ENCODE data around the gene TMEM107.

TMEM107 gene

DNA sequence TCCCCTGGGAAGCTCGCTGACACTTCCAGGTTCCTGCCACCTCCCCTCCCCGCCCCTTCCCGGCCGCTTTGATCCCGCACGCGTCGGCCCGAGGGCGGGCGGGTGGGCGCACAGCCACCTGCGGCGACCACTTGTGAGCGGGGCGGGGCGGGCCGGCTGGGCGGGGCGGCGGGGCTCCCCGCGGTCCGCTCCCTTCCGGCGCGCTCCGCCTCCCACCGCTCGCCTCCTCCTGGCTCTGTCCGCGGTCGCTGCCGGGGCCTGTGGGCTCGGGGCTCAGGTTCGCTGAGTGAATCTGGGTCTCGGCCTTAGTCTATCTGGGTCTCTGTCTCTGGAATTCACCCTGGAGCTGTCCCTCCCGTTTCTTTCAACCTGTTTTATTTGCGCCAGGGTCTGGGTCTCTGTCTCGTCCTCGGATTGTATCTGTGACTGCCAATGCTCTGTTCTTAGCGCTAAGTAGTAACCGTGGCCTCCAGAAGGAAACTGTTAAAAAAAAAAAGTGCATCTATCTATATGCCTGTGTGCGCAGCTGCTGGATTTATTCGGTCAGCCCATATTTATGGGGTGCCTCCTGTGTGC lies 49.6 kb downstream of the TMEM107 start:
- CTCF ChIA-PET: interaction anchor here (0.9 to 4.2 kb wide), 9 partner anchors 8 to 174 kb away, joined by 3 to 49 read pairs (median 4); partner anchors contain the start of gene ALOXE3
- TF ChIP-seq, protein P1, sequence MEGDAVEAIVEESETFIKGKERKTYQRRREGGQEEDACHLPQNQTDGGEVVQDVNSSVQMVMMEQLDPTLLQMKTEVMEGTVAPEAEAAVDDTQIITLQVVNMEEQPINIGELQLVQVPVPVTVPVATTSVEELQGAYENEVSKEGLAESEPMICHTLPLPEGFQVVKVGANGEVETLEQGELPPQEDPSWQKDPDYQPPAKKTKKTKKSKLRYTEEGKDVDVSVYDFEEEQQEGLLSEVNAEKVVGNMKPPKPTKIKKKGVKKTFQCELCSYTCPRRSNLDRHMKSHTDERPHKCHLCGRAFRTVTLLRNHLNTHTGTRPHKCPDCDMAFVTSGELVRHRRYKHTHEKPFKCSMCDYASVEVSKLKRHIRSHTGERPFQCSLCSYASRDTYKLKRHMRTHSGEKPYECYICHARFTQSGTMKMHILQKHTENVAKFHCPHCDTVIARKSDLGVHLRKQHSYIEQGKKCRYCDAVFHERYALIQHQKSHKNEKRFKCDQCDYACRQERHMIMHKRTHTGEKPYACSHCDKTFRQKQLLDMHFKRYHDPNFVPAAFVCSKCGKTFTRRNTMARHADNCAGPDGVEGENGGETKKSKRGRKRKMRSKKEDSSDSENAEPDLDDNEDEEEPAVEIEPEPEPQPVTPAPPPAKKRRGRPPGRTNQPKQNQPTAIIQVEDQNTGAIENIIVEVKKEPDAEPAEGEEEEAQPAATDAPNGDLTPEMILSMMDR (IDR thresholded peaks at IDR 0.05; ENCODE audit: insufficient read depth, low read length, missing control alignments): no peak

DNA sequence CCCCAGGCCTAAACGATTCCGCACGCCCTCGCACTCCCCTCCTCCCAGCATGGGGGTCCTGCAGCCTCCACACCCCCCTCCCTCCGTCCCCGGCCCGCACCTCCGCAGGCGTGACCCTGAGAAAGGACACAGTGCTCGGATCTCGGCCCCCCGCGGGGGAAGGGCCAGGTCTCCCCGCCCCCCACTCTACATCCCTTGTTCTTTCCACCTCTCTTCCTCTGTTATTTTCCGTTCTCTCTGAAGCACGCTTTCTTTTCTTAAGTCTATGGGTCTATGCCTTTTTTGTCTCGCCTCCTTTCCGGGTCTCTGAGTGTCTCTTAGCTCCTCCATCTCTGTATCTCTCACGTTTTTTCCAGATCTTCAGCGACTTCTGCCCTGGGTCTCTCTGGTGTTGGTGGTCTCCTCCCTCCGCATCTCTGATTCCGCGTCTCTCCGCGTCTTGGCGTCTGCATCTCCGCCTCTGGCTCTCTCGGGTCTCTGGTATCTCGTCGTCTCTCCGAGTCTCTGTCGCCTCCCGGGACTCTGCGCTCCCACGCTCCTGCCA lies 50.2 kb downstream of the TMEM107 start:
- peak overlapping the region; percentile 77 for H3K4me3 ChIP-seq (ENCODE audit: low read depth, low read length)
- TF ChIP-seq, protein P1 (IDR thresholded peaks at IDR 0.05; ENCODE audit: insufficient read depth, low read length, missing control alignments): no peak
- DNase-seq (ENCODE audit: low read depth, low spot score): no peak
- CTCF ChIA-PET: interaction anchor here (0.9 to 4.2 kb wide), 6 partner anchors 9 to 174 kb away, joined by 3 to 49 read pairs (median 4); no protein-coding TSS in a partner anchor
- POLR2A ChIA-PET: no interaction called here

More for the DNA sequence above, 49.6 kb downstream of the TMEM107 start:
- POLR2A ChIA-PET: no interaction called here
- peak overlapping the region; percentile 77 for H3K4me3 ChIP-seq (ENCODE audit: low read depth, low read length)
- no peak for DNase-seq (ENCODE audit: low read depth, low spot score)

DNA sequence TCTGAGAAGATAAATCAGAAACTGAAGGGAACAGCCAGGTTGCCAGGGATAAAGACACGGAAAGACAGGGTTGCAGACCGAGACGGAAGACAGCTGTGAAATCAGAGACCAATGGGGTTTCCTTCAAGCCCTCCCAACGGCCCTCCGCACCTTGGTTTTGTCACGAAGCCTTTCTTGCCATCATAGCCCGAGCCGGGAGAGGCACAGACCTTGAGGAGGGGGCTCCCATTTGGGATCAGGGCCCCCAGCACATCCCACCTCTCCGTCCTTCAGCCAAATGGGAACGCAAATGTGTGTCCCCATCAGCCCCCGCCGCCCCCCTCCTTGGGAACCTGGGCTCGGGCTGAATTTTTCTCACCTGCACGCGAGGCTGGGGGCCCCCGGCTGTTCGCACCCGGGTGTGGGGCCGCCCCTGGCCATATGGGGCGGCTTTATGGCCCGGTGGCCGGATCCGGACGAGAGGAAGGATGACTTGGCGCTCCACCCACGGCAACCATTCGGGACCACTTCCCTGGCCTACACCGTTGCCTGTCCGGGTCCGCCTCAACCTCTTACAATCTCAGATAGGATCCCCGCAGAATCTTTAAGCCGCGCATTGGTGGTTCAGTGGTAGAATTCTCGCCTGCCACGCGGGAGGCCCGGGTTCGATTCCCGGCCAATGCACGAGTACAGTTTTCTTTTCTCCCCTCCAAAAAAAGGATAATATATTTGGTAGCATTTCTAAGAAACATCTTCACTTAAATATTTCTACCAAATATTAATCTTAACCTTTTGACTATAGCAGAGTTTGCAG lies 50.8 kb downstream of the TMEM107 start:
- DNase-seq (ENCODE audit: low read depth, low spot score): no peak
- H3K4me3 ChIP-seq (ENCODE audit: low read depth, low read length): peak overlapping the region; percentile 77
- TF ChIP-seq, protein P1 (IDR thresholded peaks at IDR 0.05; ENCODE audit: insufficient read depth, low read length, missing control alignments): no peak
- POLR2A ChIA-PET: interaction anchor here (0.9 to 1.3 kb wide), 2 partner anchors 27 to 61 kb away, joined by 3 to 4 read pairs; partner anchors contain the start of gene PER1
- CTCF ChIA-PET: interaction anchor here (0.6 to 4.2 kb wide), 7 partner anchors 10 to 112 kb away, joined by 3 to 49 read pairs (median 5); partner anchors contain the start of gene VAMP2

DNA sequence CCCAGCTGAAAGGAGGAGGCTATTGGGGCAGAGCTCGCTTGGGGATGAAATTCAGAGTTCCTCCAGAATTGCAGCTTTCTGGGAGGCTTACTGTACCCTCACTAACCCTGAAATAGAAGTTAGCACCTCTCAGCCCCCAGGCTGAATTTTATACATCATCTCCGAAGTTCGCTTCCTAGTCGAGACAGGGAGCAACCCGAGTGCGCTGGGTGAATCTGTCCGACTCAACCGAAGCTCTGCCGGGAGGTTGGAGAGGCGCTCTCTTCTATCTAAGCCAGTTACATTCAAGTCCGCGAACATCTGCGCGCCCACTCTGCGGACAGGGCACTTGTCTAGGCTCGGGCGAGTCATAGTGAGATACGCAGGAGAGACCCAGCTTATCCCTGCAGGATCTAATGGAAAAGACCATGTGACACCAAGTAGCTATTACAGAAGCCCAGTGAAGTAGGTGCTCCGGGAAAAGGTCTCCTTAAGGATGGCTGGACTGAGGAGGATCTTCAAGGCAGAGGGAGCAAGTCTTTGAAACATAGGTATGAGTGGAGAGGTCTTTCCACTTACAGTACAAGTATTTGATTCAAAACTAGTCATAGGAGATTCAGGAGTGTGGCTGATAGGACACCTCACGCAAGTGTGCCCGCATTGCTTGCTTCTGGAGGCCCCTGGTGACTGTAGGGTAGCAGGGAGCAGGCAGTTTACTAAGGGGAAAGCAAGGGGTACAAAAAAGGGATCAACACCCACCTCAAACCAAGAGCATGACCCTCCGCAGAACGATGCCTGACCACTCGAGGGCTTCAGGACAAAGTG lies 51.6 kb downstream of the TMEM107 start:
- no peak for DNase-seq (ENCODE audit: low read depth, low spot score)
- CTCF ChIA-PET: interaction anchor here (0.6 to 3.9 kb wide), 7 partner anchors 9 to 113 kb away, joined by 3 to 41 read pairs (median 4); partner anchors contain the start of gene VAMP2
- TF ChIP-seq, protein P1 (IDR thresholded peaks at IDR 0.05; ENCODE audit: insufficient read depth, low read length, missing control alignments): no peak
- POLR2A ChIA-PET: interaction anchor here (0.9 to 1.3 kb wide), 4 partner anchors 27 to 61 kb away, joined by 3 to 5 read pairs (median 4); partner anchors contain the start of gene PER1
- peak overlapping the region; percentile 77 for H3K4me3 ChIP-seq (ENCODE audit: low read depth, low read length)

DNA sequence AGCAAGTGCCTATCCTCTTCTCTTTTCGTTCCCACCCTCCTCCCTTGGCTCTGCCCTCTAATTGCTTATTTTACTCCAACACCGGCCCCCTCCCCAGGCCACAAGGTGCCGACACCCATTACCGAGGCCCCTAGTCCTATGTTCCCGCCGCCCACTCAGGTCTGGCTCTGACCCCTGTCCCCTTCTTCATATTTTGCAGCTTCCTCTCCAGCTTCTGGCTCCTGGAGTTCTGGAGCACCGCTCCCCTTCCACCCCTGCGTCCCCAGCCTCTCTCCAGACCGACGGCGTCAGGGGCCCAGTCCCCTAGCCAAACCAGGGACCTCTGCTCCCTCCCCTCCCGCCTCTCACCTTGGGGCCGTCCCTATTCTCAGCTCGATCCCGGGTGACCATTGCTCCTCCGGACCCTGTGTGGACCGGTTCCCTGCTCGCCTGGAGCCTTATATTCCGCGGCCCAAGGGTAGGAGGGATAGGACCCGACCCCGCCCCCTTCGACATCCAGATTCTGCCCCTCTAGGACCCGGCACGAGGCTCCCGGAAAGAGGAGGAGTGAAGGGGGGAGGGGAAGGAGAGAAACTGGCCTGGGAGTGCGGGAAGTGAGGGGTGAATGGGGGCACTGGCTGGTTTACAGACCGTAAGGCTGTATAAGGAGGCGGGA lies 52.4 kb downstream of the TMEM107 start, which contains the start of gene HES7:
HES7 (minus strand) TSS at position 412 of the 655 bp plus-strand sequence; CDS start at position 390, 22 bp downstream.
- TF ChIP-seq, protein P1 (IDR thresholded peaks at IDR 0.05; ENCODE audit: insufficient read depth, low read length, missing control alignments): no peak
- ChIA-PET POLR2A (interaction anchor here (0.9 to 1.3 kb wide), 4 partner anchors 28 to 62 kb away, joined by 3 to 5 read pairs (median 4); partner anchors contain the start of gene PER1), CTCF (interaction anchor here (0.8 to 3.9 kb wide), 7 partner anchors 9 to 98 kb away, joined by 3 to 41 read pairs (median 5); partner anchors contain the start of gene VAMP2)
- no peak for DNase-seq (ENCODE audit: low read depth, low spot score)
- H3K4me3 ChIP-seq (ENCODE audit: low read depth, low read length): peak within 1 kb of the TSS; percentile 77
